Measurements from ENCODE around the gene FRMD4A.

Gene FRMD4A

GRCh38 chr10:13736506-13736905 lies 594.2 kb downstream of the FRMD4A start:
- H3K27me3 Mint-ChIP-seq (ENCODE audit: low read depth), result peaks cover 5% of the 10 kb centered on the region
- H3K4me3 Mint-ChIP-seq, result no peak overlapping the region
- H3K4me1 Mint-ChIP-seq (ENCODE audit: low read depth), result no peaks in the 10 kb centered on the region
- H3K36me3 Mint-ChIP-seq (ENCODE audit: low read depth), result no peaks in the 10 kb centered on the region
- no peak overlapping the region for H3K27ac Mint-ChIP-seq
- no peaks in the 10 kb centered on the region for H3K9me3 Mint-ChIP-seq

- Mint-ChIP-seq H3K27ac (no peak overlapping the region), H3K4me3 (no peak overlapping the region), H3K9me3 (no peaks in the 10 kb centered on the region), H3K36me3 (ENCODE audit: low read depth) (no peaks in the 10 kb centered on the region), H3K4me1 (ENCODE audit: low read depth) (no peaks in the 10 kb centered on the region), H3K27me3 (ENCODE audit: low read depth) (peaks cover 5% of the 10 kb centered on the region)
These were observed 596.6 kb downstream of the FRMD4A start for GRCh38 chr10:13734151-13734550.

GRCh38 chr10:13733071-13733470 lies 597.7 kb downstream of the FRMD4A start:
- H3K4me3 Mint-ChIP-seq, result no peak overlapping the region
- no peaks in the 10 kb centered on the region for H3K9me3 Mint-ChIP-seq
- H3K4me1 Mint-ChIP-seq (ENCODE audit: low read depth), result no peaks in the 10 kb centered on the region

GRCh38 chr10:13732465-13732881 lies 598.3 kb downstream of the FRMD4A start:
- Mint-ChIP-seq H3K27ac (no peak overlapping the region), H3K36me3 (ENCODE audit: low read depth) (no peaks in the 10 kb centered on the region), H3K4me1 (ENCODE audit: low read depth) (no peaks in the 10 kb centered on the region), H3K4me3 (no peak overlapping the region), H3K9me3 (no peaks in the 10 kb centered on the region), H3K27me3 (ENCODE audit: low read depth) (peaks cover 5% of the 10 kb centered on the region)

More at GRCh38 chr10:13733071-13733470, 597.7 kb downstream of the FRMD4A start:
- Mint-ChIP-seq H3K27ac (no peak overlapping the region), H3K27me3 (ENCODE audit: low read depth) (peaks cover 5% of the 10 kb centered on the region), H3K36me3 (ENCODE audit: low read depth) (no peaks in the 10 kb centered on the region)

- Mint-ChIP-seq H3K4me1 (ENCODE audit: low read depth) (no peaks in the 10 kb centered on the region), H3K4me3 (no peak overlapping the region), H3K9me3 (no peaks in the 10 kb centered on the region), H3K36me3 (ENCODE audit: low read depth) (no peaks in the 10 kb centered on the region), H3K27me3 (ENCODE audit: low read depth) (peaks cover 5% of the 10 kb centered on the region), H3K27ac (no peak overlapping the region)
These were observed 598.9 kb downstream of the FRMD4A start for GRCh38 chr10:13731799-13732198.

GRCh38 chr10:13730956-13731355 lies 599.8 kb downstream of the FRMD4A start:
- Mint-ChIP-seq H3K27ac (no peak overlapping the region), H3K4me1 (ENCODE audit: low read depth) (no peaks in the 10 kb centered on the region), H3K9me3 (no peaks in the 10 kb centered on the region), H3K27me3 (ENCODE audit: low read depth) (no peaks in the 10 kb centered on the region), H3K36me3 (ENCODE audit: low read depth) (no peaks in the 10 kb centered on the region), H3K4me3 (no peak overlapping the region)

- no peaks in the 10 kb centered on the region for H3K27me3 Mint-ChIP-seq (ENCODE audit: low read depth)
- no peaks in the 10 kb centered on the region for H3K9me3 Mint-ChIP-seq
- no peak overlapping the region for H3K4me3 Mint-ChIP-seq
- no peaks in the 10 kb centered on the region for H3K4me1 Mint-ChIP-seq (ENCODE audit: low read depth)
- no peaks in the 10 kb centered on the region for H3K36me3 Mint-ChIP-seq (ENCODE audit: low read depth)
- H3K27ac Mint-ChIP-seq, result no peak overlapping the region
These were observed 600.4 kb downstream of the FRMD4A start for GRCh38 chr10:13730306-13730652.

- no peak overlapping the region for H3K27ac Mint-ChIP-seq
- H3K4me3 Mint-ChIP-seq, result no peak overlapping the region
- H3K27me3 Mint-ChIP-seq (ENCODE audit: low read depth), result no peaks in the 10 kb centered on the region
- no peaks in the 10 kb centered on the region for H3K9me3 Mint-ChIP-seq
- no peaks in the 10 kb centered on the region for H3K36me3 Mint-ChIP-seq (ENCODE audit: low read depth)
- no peaks in the 10 kb centered on the region for H3K4me1 Mint-ChIP-seq (ENCODE audit: low read depth)
These were observed 601.0 kb downstream of the FRMD4A start for GRCh38 chr10:13729586-13730305.

- Mint-ChIP-seq H3K36me3 (ENCODE audit: low read depth) (no peaks in the 10 kb centered on the region), H3K9me3 (no peaks in the 10 kb centered on the region), H3K4me3 (no peak overlapping the region), H3K27ac (no peak overlapping the region), H3K4me1 (ENCODE audit: low read depth) (no peaks in the 10 kb centered on the region), H3K27me3 (ENCODE audit: low read depth) (no peaks in the 10 kb centered on the region)
These were observed 601.7 kb downstream of the FRMD4A start for GRCh38 chr10:13728898-13729535.

- H3K27me3 Mint-ChIP-seq (ENCODE audit: low read depth), result peaks cover 3% of the 10 kb centered on the region
- no peak overlapping the region for H3K4me3 Mint-ChIP-seq
- H3K27ac Mint-ChIP-seq, result no peak overlapping the region
- no peaks in the 10 kb centered on the region for H3K36me3 Mint-ChIP-seq (ENCODE audit: low read depth)
- peaks cover under 1% of the 10 kb centered on the region for H3K9me3 Mint-ChIP-seq
- peaks cover 3% of the 10 kb centered on the region for H3K4me1 Mint-ChIP-seq (ENCODE audit: low read depth)
These were observed 605.1 kb downstream of the FRMD4A start for GRCh38 chr10:13725594-13725993.

- no peaks in the 10 kb centered on the region for H3K36me3 Mint-ChIP-seq (ENCODE audit: low read depth)
- H3K27me3 Mint-ChIP-seq (ENCODE audit: low read depth), result peaks cover 7% of the 10 kb centered on the region
- H3K4me3 Mint-ChIP-seq, result no peak overlapping the region
- H3K9me3 Mint-ChIP-seq, result peaks cover 5% of the 10 kb centered on the region
- H3K27ac Mint-ChIP-seq, result no peak overlapping the region
- H3K4me1 Mint-ChIP-seq (ENCODE audit: low read depth), result peaks cover 3% of the 10 kb centered on the region
These were observed 606.2 kb downstream of the FRMD4A start for GRCh38 chr10:13724484-13724883.

GRCh38 chr10:13722747-13723653 lies 607.7 kb downstream of the FRMD4A start:
- Mint-ChIP-seq H3K27ac (no peak overlapping the region), H3K4me1 (ENCODE audit: low read depth) (peaks cover 9% of the 10 kb centered on the region), H3K36me3 (ENCODE audit: low read depth) (no peaks in the 10 kb centered on the region), H3K27me3 (ENCODE audit: low read depth) (peaks cover 7% of the 10 kb centered on the region), H3K9me3 (peaks cover 5% of the 10 kb centered on the region), H3K4me3 (no peak overlapping the region)

- H3K27me3 Mint-ChIP-seq (ENCODE audit: low read depth), result peaks cover 7% of the 10 kb centered on the region
- H3K4me3 Mint-ChIP-seq, result no peak overlapping the region
- no peak overlapping the region for H3K27ac Mint-ChIP-seq
- peaks cover 5% of the 10 kb centered on the region for H3K9me3 Mint-ChIP-seq
- peaks cover 13% of the 10 kb centered on the region for H3K4me1 Mint-ChIP-seq (ENCODE audit: low read depth)
- no peaks in the 10 kb centered on the region for H3K36me3 Mint-ChIP-seq (ENCODE audit: low read depth)
These were observed 609.2 kb downstream of the FRMD4A start for GRCh38 chr10:13721486-13721885.

GRCh38 chr10:13720699-13721098 lies 610.0 kb downstream of the FRMD4A start:
- Mint-ChIP-seq H3K27ac (no peak overlapping the region), H3K27me3 (ENCODE audit: low read depth) (peaks cover 7% of the 10 kb centered on the region), H3K36me3 (ENCODE audit: low read depth) (no peaks in the 10 kb centered on the region), H3K9me3 (peaks cover 5% of the 10 kb centered on the region), H3K4me1 (ENCODE audit: low read depth) (peaks cover 13% of the 10 kb centered on the region), H3K4me3 (no peak overlapping the region)

Data from T-helper 1 cell treated with Interleukin-12 subunit alpha and Interleukin-12 subunit beta and Interleukin-4 antibody, amounts not matched to agents 30 μg/mL and 1 μg/mL, for 36 hours (primary cell).